ENCODE measurements around the gene ZNF106. TPM values are rescaled to one million over a fixed set of nuclear protein-coding genes. Genes with fewer than 3 reads are reported as not detected.

Gene ZNF106
- total and polyA plus RNA-seq, 4 donors, result 7.5 to 25.4 (median 20.5) TPM

- Histone ChIP-seq H3K9me3 (ENCODE audit: control insufficient read depth in 4 of 4, low read length in 3 of 4) (no peaks in the 10 kb centered on the region), H3K4me1 (ENCODE audit: control insufficient read depth in 4 of 4, insufficient read depth in 4 of 4, low read length in 3 of 4) (no peaks in the 10 kb centered on the region), H3K27ac (ENCODE audit: low read depth in 1 of 2, low read length in 2 of 2) (no peak overlapping the region), H3K36me3 (ENCODE audit: control insufficient read depth in 4 of 4, insufficient read depth in 3 of 4, low read depth in 1 of 4, low read length in 3 of 4) (peaks cover 5 to 35% (median 24%) of the 10 kb centered on the region in 4 donors), H3K4me3 (ENCODE audit: low read depth in 1 of 3, low read length in 3 of 3) (no peak overlapping the region), H3K27me3 (ENCODE audit: control insufficient read depth in 4 of 4, insufficient read depth in 4 of 4, low read length in 3 of 4) (no peaks in the 10 kb centered on the region), H3K9ac (ENCODE audit: low read depth in 1 of 2, low read length in 2 of 2) (no peak overlapping the region)
- TF ChIP-seq FOXA2 (IDR thresholded peaks at IDR 0.05), result no peak
- TF ChIP-seq GABPA (IDR thresholded peaks at IDR 0.05 in 1 of 2, conservative IDR thresholded peaks at IDR 0.05 in 1 of 2), result no peak
- no peak for TF ChIP-seq REST (IDR thresholded peaks at IDR 0.05)
- TF ChIP-seq TAF1 (conservative IDR thresholded peaks at IDR 0.05), result no peak
- no peak for TF ChIP-seq YY1 (IDR thresholded peaks at IDR 0.05)
- no peak for TF ChIP-seq JUND (IDR thresholded peaks at IDR 0.05)
- TF ChIP-seq MAX (IDR thresholded peaks at IDR 0.05), result no peak
- TF ChIP-seq NR2F2 (IDR thresholded peaks at IDR 0.05), result no peak
- TF ChIP-seq HNF4A (conservative IDR thresholded peaks at IDR 0.05), result no peak
- no peak for TF ChIP-seq EGR1 (IDR thresholded peaks at IDR 0.05; ENCODE audit: low read depth in 2 of 2)
- no peak for TF ChIP-seq CTCF (IDR thresholded peaks at IDR 0.05; ENCODE audit: low read depth, low read length, missing input control)
- no peak for TF ChIP-seq ATF3 (IDR thresholded peaks at IDR 0.05)
- no peak for TF ChIP-seq RXRA (IDR thresholded peaks at IDR 0.05)
- TF ChIP-seq RAD21 (IDR thresholded peaks at IDR 0.05), result no peak
- TF ChIP-seq HNF4G (IDR thresholded peaks at IDR 0.05), result no peak
- TF ChIP-seq FOXA1 (IDR thresholded peaks at IDR 0.05), result no peak
- TF ChIP-seq ZBTB33 (IDR thresholded peaks at IDR 0.05), result no peak
- no peak for TF ChIP-seq SP1 (IDR thresholded peaks at IDR 0.05)
- WGBS, result 99% methylated on average over 1 of the region's 1 CpG
- no peak for DNase-seq (ENCODE audit: low spot score)
These were observed 42.3 kb upstream of the ZNF106 start for GRCh38 chr15:42533246-42533645.

Data from liver (tissue), 9 donors.